ENCODE measurements around the gene ABCB8. TPM values are rescaled to one million over a fixed set of nuclear protein-coding genes. Genes with fewer than 3 reads are reported as not detected.

Gene ABCB8
- total and polyA plus RNA-seq, 9 of the 15 experiments (the other 6 are each of a cell fraction or from before 2014, with no cell fraction given) = 7.6 to 106 (median 36.3) TPM

GRCh38 chr7:151038951-151039849 lies 10.9 kb downstream of the ABCB8 start (continued):
- peak; percentile 76 to 81; a peak in 3 of 4 replicates for TF ChIP-seq UBTF (IDR thresholded peaks at IDR 0.05; ENCODE audit: borderline replicate concordance in 1 of 2, low read depth in 2 of 2, low read length in 2 of 2)
- no peak for TF ChIP-seq ZNF717 (CRISPR knock-in tag; IDR thresholded peaks at IDR 0.05)
- no peak for TF ChIP-seq IRF9 (tag; IDR thresholded peaks at IDR 0.05)
- TF ChIP-seq, protein P1, sequence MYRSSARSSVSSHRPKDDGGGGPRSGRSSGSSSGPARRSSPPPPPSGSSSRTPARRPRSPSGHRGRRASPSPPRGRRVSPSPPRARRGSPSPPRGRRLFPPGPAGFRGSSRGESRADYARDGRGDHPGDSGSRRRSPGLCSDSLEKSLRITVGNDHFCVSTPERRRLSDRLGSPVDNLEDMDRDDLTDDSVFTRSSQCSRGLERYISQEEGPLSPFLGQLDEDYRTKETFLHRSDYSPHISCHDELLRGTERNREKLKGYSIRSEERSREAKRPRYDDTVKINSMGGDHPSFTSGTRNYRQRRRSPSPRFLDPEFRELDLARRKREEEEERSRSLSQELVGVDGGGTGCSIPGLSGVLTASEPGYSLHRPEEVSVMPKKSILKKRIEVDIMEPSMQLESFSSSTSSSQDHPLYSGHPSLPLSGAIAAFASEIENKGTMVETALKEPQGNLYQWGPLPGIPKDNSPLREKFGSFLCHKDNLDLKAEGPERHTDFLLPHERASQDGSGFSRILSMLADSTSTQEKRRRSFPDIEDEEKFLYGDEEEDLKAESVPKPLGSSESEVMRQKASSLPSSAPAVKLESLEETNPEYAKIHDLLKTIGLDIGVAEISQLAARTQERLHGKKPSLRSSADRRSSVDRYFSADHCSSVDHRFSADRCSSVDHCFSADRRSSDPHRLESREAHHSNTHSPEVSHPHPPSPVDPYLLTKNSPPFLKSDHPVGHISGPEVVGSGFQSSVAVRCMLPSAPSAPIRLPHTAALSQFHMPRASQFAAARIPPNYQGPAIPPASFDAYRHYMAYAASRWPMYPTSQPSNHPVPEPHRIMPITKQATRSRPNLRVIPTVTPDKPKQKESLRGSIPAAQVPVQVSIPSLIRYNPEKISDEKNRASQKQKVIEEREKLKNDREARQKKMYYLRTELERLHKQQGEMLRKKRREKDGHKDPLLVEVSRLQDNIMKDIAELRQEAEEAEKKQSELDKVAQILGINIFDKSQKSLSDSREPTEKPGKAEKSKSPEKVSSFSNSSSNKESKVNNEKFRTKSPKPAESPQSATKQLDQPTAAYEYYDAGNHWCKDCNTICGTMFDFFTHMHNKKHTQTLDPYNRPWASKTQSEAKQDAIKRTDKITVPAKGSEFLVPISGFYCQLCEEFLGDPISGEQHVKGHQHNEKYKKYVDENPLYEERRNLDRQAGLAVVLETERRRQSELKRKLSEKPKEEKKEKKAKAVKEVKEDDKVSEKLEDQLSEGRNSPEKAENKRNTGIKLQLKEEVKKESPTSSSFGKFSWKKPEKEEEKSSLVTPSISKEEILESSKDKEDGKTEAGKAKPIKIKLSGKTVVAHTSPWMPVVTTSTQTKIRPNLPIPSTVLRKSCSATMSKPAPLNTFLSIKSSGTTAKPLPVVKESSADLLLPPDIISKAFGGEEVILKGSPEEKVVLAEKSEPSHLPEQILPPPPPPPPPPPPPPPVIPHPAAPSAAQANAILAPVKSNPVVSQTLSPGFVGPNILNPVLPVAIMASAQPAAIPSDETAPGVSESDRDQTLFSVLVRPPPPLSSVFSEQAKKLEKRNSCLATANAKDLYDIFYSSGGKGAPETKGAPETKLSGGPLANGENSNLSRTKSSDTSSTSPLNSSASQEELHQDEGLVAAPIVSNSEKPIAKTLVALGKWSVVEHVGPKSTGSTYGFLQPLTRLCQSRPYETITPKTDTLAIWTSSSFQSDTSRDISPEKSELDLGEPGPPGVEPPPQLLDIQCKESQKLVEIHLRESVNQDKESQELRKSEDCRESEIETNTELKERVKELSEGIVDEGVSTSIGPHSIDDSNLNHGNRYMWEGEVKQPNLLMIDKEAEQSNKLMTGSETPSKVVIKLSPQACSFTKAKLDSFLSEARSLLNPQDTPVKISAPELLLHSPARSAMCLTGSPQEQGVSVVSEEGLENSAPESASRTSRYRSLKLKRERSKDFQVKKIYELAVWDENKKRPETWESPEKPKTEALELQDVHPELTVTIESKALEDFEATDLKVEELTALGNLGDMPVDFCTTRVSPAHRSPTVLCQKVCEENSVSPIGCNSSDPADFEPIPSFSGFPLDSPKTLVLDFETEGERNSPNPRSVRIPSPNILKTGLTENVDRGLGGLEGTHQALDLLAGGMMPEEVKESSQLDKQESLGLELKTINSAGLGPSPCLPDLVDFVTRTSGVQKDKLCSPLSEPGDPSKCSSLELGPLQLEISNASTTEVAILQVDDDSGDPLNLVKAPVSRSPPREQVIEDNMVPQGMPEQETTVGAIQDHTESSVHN (IDR thresholded peaks at IDR 0.05; ENCODE audit: borderline replicate concordance in 1 of 2, low read depth in 1 of 2) = peak in 1 of 2 experiments; percentile 79; a peak in 2 of 4 replicates
- TF ChIP-seq, protein P2, sequence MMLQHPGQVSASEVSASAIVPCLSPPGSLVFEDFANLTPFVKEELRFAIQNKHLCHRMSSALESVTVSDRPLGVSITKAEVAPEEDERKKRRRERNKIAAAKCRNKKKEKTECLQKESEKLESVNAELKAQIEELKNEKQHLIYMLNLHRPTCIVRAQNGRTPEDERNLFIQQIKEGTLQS (IDR thresholded peaks at IDR 0.05) = peak; percentile 99
- TF ChIP-seq, protein P2 (CRISPR knock-in tag; conservative IDR thresholded peaks at IDR 0.05) = peak; percentile 97
- TF ChIP-seq RBBP5 (IDR thresholded peaks at IDR 0.05; ENCODE audit: borderline replicate concordance, insufficient read depth, low read length, poor library complexity, severe bottlenecking) = peak; percentile 43
- no peak for TF ChIP-seq BDP1 (IDR thresholded peaks at IDR 0.05; ENCODE audit: insufficient read depth, insufficient read length)
- TF ChIP-seq ARID3B (CRISPR knock-in tag; IDR thresholded peaks at IDR 0.05; ENCODE audit: borderline replicate concordance) = no peak
- no peak for TF ChIP-seq ZC3H8 (IDR thresholded peaks at IDR 0.05)
- TF ChIP-seq SUPT5H (IDR thresholded peaks at IDR 0.05) = peak; percentile 48; the same call in 1 of the 2 replicates

All from K562 (cell line).